ENCODE results near the gene OVCA2.
A peak's percentile ranks its signal among the peaks of the same experiment; 100 is the strongest.

Gene OVCA2

GRCh38 chr17:2055292-2056205, 13.7 kb downstream of the OVCA2 start:
- DNase-seq = peak; percentile 36

- no peak for DNase-seq
Observed at GRCh38 chr17:2056206-2057174, 14.7 kb downstream of the OVCA2 start.

GRCh38 chr17:2057175-2057759, 15.4 kb downstream of the OVCA2 start:
- no peak for DNase-seq

- no peak for DNase-seq
Observed at GRCh38 chr17:2057760-2058585, 16.2 kb downstream of the OVCA2 start.

- DNase-seq = peak; percentile 53
Observed at GRCh38 chr17:2058586-2059546, 17.0 kb downstream of the OVCA2 start.

- DNase-seq = no peak
Observed at GRCh38 chr17:2059547-2060384, 17.9 kb downstream of the OVCA2 start.

- DNase-seq = no peak
Observed at GRCh38 chr17:2060385-2060658, 18.5 kb downstream of the OVCA2 start.

GRCh38 chr17:2060681-2061440, 19.0 kb downstream of the OVCA2 start:
- DNase-seq = no peak

- DNase-seq = no peak
Observed at GRCh38 chr17:2061441-2061958, 19.7 kb downstream of the OVCA2 start.

GRCh38 chr17:2062571-2063183, 20.9 kb downstream of the OVCA2 start:
- peak; percentile 42 for DNase-seq

GRCh38 chr17:2063261-2064146, 21.7 kb downstream of the OVCA2 start:
- DNase-seq = no peak

- no peak for DNase-seq
Observed at GRCh38 chr17:2064147-2064489, 22.3 kb downstream of the OVCA2 start.

- DNase-seq = no peak
Observed at GRCh38 chr17:2064520-2064971, 22.7 kb downstream of the OVCA2 start.

- peak; percentile 55 for DNase-seq
Observed at GRCh38 chr17:2064980-2065785, 23.4 kb downstream of the OVCA2 start.

GRCh38 chr17:2065949-2066400, 24.2 kb downstream of the OVCA2 start:
- DNase-seq = no peak

GRCh38 chr17:2067048-2067561, 25.3 kb downstream of the OVCA2 start:
- DNase-seq = no peak

Data from NCI-H69 (cell line).